ENCODE results near the gene RTCB. TPM values are rescaled to one million over a fixed set of nuclear protein-coding genes. Genes with fewer than 3 reads are reported as not detected.

The RTCB gene
- total and polyA plus RNA-seq, 8 donors, result 27.2 to 131 (median 62.2) TPM

DNA sequence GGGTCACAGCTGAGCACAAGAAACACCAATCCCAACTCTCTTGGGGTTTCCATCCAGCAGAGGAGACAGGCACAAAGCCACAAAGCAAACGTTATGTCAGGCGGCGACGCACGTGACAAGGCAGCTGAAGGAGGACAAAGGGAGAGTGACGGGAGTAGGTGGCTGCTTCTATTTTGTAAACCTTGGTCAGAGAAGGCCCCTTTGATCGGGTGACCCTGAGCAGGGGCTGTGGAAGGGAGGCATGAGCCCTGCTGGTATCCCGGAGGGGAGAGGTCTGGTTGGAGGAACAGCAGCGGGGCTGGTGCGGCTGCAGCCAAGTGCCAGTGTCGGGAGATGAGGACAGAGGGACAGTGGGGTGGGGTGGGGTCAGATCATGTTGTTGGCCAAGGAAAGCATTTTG is 71.6 kb downstream of the RTCB start:
- peaks cover 0 to 54% (median 2%) of the 10 kb centered on the region in 3 donors for H3K27me3 ChIP-seq
- TF ChIP-seq POLR2AphosphoS5 (IDR thresholded peaks at IDR 0.05) (no peak), POLR2A (IDR thresholded peaks at IDR 0.05) (no peak), EP300 (IDR thresholded peaks at IDR 0.05) (no peak)
- TF ChIP-seq, protein P1, sequence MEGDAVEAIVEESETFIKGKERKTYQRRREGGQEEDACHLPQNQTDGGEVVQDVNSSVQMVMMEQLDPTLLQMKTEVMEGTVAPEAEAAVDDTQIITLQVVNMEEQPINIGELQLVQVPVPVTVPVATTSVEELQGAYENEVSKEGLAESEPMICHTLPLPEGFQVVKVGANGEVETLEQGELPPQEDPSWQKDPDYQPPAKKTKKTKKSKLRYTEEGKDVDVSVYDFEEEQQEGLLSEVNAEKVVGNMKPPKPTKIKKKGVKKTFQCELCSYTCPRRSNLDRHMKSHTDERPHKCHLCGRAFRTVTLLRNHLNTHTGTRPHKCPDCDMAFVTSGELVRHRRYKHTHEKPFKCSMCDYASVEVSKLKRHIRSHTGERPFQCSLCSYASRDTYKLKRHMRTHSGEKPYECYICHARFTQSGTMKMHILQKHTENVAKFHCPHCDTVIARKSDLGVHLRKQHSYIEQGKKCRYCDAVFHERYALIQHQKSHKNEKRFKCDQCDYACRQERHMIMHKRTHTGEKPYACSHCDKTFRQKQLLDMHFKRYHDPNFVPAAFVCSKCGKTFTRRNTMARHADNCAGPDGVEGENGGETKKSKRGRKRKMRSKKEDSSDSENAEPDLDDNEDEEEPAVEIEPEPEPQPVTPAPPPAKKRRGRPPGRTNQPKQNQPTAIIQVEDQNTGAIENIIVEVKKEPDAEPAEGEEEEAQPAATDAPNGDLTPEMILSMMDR (IDR thresholded peaks at IDR 0.05), result no peak
- H3K4me3 ChIP-seq, result no peak overlapping the region
- peaks cover 0 to 5% (median 0%) of the 10 kb centered on the region in 4 donors for H3K4me1 ChIP-seq
- no peaks in the 10 kb centered on the region for H3K9me3 ChIP-seq
- 37 to 64% (median 45%) methylated on average over 10 to 11 of the region's 11 CpGs for WGBS, 5 donors
- H3K36me3 ChIP-seq, result no peaks in the 10 kb centered on the region
- H3K27ac ChIP-seq, result no peak overlapping the region
- intact Hi-C loops (cut with DNase I; ENCODE audit: low total_unique reads), result no loop called here
- DNase-seq, result peak in 1 of 2 donors; percentile 3

DNA sequence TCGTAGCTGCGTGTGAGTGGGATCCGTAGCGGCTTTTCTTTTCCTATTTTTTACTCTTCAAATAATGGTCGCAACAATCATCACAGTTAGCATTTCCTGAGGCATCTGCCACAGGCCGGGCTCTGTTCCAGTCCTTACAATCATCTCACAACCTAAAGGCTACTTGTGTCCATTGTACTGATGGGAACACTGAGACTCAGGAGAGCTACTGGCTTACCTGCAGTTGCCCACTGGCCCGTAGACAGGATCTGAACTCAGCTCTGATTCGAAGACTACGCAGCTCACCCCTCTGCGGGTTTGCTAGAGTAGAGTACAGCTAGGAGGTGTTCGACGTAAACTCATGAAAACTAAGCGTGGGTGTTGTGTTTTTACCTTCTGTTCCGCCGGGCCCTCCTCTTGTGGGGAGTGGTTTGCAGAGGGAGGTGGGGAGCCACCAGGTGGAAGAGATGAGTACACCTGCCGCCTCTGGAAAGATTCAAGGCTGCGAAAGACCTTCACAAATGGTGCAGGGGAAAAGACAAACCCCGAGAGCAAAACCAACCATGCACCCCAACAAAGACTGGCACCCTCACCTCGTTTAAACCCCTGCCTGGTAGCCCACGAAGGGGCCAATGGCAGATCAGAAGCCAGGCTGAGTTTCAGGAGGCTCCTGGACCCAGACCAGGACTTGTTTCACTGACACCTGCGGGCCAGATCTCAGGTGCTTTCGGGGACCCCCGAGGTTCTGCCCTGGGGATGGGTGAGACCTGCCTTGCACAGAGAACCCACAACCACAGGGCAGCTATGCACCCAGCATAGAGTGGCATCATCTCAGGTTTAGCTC is 72.6 kb downstream of the RTCB start:
- Histone ChIP-seq H3K27me3 (peaks cover 0 to 63% (median 2%) of the 10 kb centered on the region in 3 donors), H3K9me3 (no peaks in the 10 kb centered on the region), H3K27ac (no peak overlapping the region), H3K4me3 (no peak overlapping the region), H3K36me3 (no peaks in the 10 kb centered on the region), H3K4me1 (peaks cover 0 to 5% (median 0%) of the 10 kb centered on the region in 4 donors)
- WGBS, 5 donors, result 85 to 90% (median 87%) methylated on average over 22 to 23 of the region's 23 CpGs
- peak in 1 of 2 donors; percentile 10 for DNase-seq
- intact Hi-C loops (cut with DNase I; ENCODE audit: low total_unique reads), result no loop called here
- TF ChIP-seq POLR2A (IDR thresholded peaks at IDR 0.05) (no peak), POLR2AphosphoS5 (IDR thresholded peaks at IDR 0.05) (no peak), EP300 (IDR thresholded peaks at IDR 0.05) (no peak)
- TF ChIP-seq, protein P1 (IDR thresholded peaks at IDR 0.05), result no peak

DNA sequence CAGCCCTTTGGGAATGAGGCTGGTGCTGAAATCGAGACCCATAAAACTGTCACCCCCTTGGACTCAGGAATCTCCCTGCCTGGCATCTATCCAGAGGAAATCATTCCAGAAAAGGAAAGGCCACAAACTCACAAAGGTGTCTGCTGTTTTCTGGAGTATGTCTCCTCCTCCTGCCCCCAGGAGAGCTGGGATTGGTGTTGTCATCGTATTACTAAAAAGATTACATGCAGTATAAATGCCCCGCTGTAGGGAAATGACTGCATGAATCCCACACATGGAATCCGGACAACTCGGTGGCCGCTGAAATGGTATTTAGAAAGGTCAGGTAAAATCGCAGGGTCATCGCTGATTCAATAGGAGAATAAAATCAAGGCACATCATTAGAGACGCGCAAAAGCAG is 73.3 kb downstream of the RTCB start:
- 84 to 87% (median 85%) methylated on average over 10 of the region's 10 CpGs for WGBS, 5 donors
- intact Hi-C loops (cut with DNase I; ENCODE audit: low total_unique reads), result no loop called here
- TF ChIP-seq POLR2AphosphoS5 (IDR thresholded peaks at IDR 0.05) (no peak), EP300 (IDR thresholded peaks at IDR 0.05) (no peak), POLR2A (IDR thresholded peaks at IDR 0.05) (no peak)
- TF ChIP-seq, protein P1 (IDR thresholded peaks at IDR 0.05), result no peak
- Histone ChIP-seq H3K36me3 (no peaks in the 10 kb centered on the region), H3K4me3 (no peak overlapping the region), H3K9me3 (no peaks in the 10 kb centered on the region), H3K27ac (no peak overlapping the region), H3K4me1 (peaks cover 0 to 5% (median 0%) of the 10 kb centered on the region in 4 donors), H3K27me3 (peaks cover 0 to 66% (median 2%) of the 10 kb centered on the region in 3 donors)
- DNase-seq, result no peak

Small RNA genes within 50 kb of the gene (small RNA-seq; reads per million reads assigned to genes)
- 0 reads per million in 4 donors for gene AL021937.2
- 0 reads per million in 4 donors for gene IGLVIVOR22-2
- 0 reads per million in 4 donors for gene RF02171
- gene RF02172, result 0 reads per million in 4 donors

Other genes starting within 250 kb of the RTCB start
- gene RFPL2, start 207.2 kb downstream of the RTCB start, total RNA-seq, result not detected
- gene RFPL2, start 207.2 kb downstream of the RTCB start, polyA plus RNA-seq, result not detected
- gene SLC5A4, start 156.9 kb downstream of the RTCB start, total RNA-seq, result 1 to 10 TPM in 1 of 5 donors, under 1 TPM in 2, not detected in 2; 0.29 to 3.3 (median 0.58) TPM
- gene SLC5A4, start 156.9 kb downstream of the RTCB start, polyA plus RNA-seq, result not detected
- gene RFPL3, start 54.4 kb downstream of the RTCB start, total RNA-seq, result not detected
- not detected for gene RFPL3, start 54.4 kb downstream of the RTCB start, polyA plus RNA-seq
- not detected for gene BPIFC, start 52.2 kb upstream of the RTCB start, total RNA-seq
- not detected for gene BPIFC, start 52.2 kb upstream of the RTCB start, polyA plus RNA-seq
- gene FBXO7, start 62.6 kb upstream of the RTCB start, total RNA-seq, result 100 to 1,000 TPM in 1 of 5 donors, 10 to 100 TPM in 4; 44.9 to 132 (median 66.9) TPM
- gene FBXO7, start 62.6 kb upstream of the RTCB start, polyA plus RNA-seq, result 10 to 100 TPM; 53.5 to 86.6 (median 64.9) TPM

Measured in stomach (tissue), 9 donors.